KBM-7 (cell line): ENCODE results near the gene CMIP.

Experiments
- DNase-seq: peaks from one replicate; pipeline ENCODE4 v3.0.0-alpha.2; 2015
- in situ Hi-C: fragments of 300-500 bp; cut with MboI; formaldehyde crosslinking; loops from 2 replicates; pipeline ENCODE4 v1.14.3; 2020; ENCODE audit warnings: low sequenced_read_pairs, low pct_unique_long_range_greater_than_20kb, mixed read lengths

The CMIP gene

DNA sequence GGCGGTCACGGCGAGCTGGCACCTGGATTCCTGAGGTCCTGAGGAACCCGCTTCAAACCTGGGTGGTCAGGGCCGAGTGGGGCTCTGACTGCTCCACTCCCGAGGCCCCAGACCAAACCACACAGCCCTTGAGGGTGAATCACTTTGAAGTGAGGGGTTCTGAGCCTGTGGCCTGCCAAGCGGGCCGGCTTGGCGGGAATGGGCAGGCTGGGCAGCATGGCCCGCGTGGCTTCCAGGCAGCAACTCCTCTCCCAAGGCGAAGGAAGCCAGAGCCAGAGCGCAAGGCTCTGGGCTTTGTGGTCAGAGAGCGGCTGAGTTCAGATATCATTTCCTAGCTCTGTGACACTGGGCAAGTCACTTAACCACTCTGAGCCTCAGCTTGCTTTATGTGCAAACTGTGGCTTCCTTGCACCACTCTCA is 42.7 kb downstream of the CMIP start:
- in situ Hi-C loops: no loop called here
- peak; percentile 16 for DNase-seq

GRCh38 chr16:81488687-81489411 is 44.2 kb downstream of the CMIP start:
- no peak for DNase-seq
- in situ Hi-C loops: no loop called here

- in situ Hi-C loops: no loop called here
- no peak for DNase-seq
Measured at GRCh38 chr16:81489547-81490267, 45.1 kb downstream of the CMIP start.

GRCh38 chr16:81491541-81492188 is 47.1 kb downstream of the CMIP start:
- no peak for DNase-seq

GRCh38 chr16:81492311-81492761 is 47.7 kb downstream of the CMIP start:
- in situ Hi-C loops: no loop called here
- DNase-seq: no peak

More at GRCh38 chr16:81491541-81492188, 47.1 kb downstream of the CMIP start:
- in situ Hi-C loops: no loop called here

- in situ Hi-C loops: no loop called here
- no peak for DNase-seq
Measured at GRCh38 chr16:81492965-81493754, 48.6 kb downstream of the CMIP start.

DNA sequence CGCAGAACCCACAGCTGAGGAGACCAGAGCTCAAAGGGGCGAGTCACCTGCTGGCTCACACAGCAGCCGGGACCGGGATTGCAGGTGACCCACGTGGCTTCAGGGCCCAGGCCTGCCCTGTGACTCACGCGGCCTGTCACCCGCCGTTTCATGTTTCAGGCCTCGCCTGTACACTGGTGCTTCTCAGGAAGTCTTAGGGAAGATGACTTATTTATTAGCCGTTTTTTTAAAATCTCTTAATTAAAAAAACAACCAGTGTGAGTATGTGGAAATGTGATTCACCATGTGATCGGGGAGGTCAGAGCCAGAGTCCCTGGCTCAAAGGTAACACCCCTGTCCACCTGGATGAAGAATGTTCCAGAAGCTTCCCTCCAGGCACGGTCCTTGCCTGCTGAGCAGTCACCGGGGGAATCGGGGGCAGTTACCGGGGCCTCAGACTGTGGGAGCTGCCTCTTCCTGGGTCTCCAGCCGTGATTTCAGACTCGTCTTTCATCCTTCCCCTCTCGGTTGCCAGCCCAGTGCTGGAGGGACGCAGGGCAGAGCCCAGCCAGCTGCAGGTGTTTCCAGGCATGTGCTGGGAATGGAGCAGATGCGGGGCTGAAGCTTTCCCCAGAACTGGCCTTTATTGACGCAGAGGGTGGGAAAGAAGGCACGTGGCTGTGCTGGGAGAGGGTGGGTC is 49.3 kb downstream of the CMIP start:
- in situ Hi-C loops: no loop called here
- no peak for DNase-seq

- in situ Hi-C loops: no loop called here
- DNase-seq: no peak
Measured at GRCh38 chr16:81494434-81494806, 49.8 kb downstream of the CMIP start.

DNA sequence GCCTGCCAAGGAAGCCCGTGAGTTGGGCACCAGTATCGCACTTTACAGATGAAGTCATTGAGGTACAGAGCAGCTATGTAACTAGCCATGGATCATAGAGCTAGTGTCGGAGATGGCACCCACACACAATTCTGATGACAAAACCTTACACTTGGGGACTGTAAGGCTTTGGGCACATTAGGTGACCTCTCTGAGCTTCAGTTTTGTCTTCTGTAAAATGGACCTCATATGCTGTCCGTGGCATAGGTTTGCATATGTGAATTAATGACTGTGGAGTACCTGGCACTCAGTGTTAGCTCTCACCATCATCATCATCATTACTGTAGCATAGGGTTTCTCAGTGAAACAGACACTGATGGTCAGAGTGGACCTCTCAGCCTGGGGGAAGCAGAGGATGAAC is 50.3 kb downstream of the CMIP start:
- in situ Hi-C loops: no loop called here
- DNase-seq: no peak

DNA sequence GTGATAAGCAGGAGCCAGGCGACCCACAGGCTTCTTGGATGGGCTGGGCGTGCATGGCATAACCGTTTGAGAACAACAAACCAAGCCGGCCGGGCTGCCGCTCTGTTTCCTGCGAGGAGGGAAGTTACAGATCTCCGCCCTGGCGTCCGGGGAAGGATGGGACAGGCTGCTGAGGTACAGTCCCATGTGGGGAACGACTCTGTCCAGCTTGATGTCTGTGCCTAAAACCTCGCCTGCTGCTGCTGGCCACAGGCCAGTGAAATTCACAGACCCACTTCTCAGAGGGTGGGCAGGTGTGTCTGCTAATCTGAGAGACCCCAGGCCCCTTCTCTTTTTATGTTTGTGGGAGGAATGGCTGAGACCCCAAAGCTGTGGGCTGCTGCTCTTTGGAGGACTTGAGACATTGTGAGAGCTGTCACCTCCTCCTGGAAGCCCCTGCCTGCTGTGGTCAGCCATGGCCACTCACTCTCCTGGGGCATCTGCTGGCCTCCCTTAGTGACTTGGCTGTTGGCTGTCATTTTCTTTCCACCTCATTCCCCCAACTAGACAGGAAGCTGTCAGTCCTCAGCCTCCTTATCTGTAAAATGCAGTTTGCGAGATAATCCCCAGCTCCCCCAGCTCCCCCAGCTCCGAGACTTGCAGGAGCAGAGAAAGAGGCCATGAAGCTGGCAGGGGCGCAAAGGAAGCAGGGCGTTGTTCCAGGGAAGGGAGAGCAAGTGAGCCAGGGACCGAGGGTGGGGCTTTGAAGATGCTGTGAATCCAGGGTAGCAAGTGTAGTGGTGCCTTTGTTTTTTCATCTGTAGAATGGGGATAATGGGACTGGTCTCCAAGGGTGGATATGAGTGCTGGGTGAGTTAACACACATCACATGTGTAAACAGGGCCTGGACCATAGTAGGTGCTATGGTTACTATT is 51.0 kb downstream of the CMIP start:
- in situ Hi-C loops: no loop called here
- peak; percentile 84 for DNase-seq

GRCh38 chr16:81496321-81496720 is 51.7 kb downstream of the CMIP start:
- in situ Hi-C loops: no loop called here
- no peak for DNase-seq

GRCh38 chr16:81496742-81497141 is 52.1 kb downstream of the CMIP start:
- in situ Hi-C loops: no loop called here

DNA sequence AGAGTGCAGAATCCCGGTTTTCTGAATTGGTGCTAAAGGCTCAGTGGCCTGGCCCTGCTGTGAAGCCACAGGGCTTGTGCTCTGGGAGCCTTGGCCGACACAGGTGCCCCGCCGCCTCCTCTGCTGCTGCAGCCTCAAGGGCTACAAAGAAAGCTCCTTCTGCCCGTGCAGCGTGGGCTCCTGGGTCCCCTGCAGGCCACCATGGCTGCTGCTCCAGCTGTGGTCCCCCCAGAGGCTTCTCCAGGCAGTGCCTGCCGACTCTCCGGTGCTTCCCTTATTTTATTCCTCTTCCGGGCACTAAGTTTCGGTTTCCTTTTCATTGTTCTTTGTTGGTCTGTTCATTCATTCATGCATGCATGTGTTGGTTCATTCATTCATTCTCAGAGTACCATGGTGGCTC is 53.1 kb downstream of the CMIP start:
- in situ Hi-C loops: no loop called here
- peak; percentile 25 for DNase-seq

More at GRCh38 chr16:81496742-81497141, 52.1 kb downstream of the CMIP start:
- no peak for DNase-seq

DNA sequence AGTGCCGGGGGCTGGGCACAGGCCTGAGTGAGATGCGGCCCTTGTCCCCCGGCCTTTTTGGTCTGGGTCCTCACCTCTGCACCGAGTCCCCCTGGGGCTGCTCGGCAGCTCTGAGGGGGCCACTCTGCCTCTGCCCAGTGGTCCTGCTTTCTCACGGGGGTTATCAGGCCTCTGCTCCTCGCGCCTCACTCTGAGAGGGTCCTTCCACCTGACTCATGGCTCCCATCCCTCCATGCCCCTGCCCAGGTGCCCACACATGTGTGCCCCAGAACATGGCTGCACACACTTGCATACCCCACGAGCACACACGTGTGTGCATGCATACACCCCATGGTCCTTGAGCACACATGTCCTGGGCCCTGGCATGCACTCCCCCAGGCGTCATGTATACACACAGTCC is 53.7 kb downstream of the CMIP start:
- in situ Hi-C loops: no loop called here

GRCh38 chr16:81499576-81500380 is 55.2 kb downstream of the CMIP start:
- in situ Hi-C loops: no loop called here
- no peak for DNase-seq

More for the DNA sequence above, 53.7 kb downstream of the CMIP start:
- no peak for DNase-seq

GRCh38 chr16:81500833-81501521 is 56.4 kb downstream of the CMIP start:
- in situ Hi-C loops: no loop called here
- peak; percentile 62 for DNase-seq
